Measurements from ENCODE around the gene OGDH.
"Not testable (repeated sequence)": the region's sequence is repeated elsewhere in the genome, so short reads cannot be mapped to it uniquely, and the experiment has no call there.

OGDH gene

GRCh38 chr7:44673324-44673723 is 66.9 kb downstream of the OGDH start:
- no peak for DNase-seq (ENCODE audit: low spot score)

GRCh38 chr7:44673771-44674170 is 67.3 kb downstream of the OGDH start:
- no peak for DNase-seq (ENCODE audit: low spot score)

- DNase-seq (ENCODE audit: low spot score): no peak
Measured at GRCh38 chr7:44674381-44674780, 68.0 kb downstream of the OGDH start.

GRCh38 chr7:44676776-44677175 is 70.3 kb downstream of the OGDH start:
- DNase-seq (ENCODE audit: low spot score): peak; percentile 48

GRCh38 chr7:44678101-44678470 is 71.7 kb downstream of the OGDH start:
- no peak for DNase-seq (ENCODE audit: low spot score)

GRCh38 chr7:44678471-44679179 is 72.2 kb downstream of the OGDH start:
- DNase-seq (ENCODE audit: low spot score): peak; percentile 50

GRCh38 chr7:44681645-44682044 is 75.2 kb downstream of the OGDH start:
- no peak for DNase-seq (ENCODE audit: low spot score)

GRCh38 chr7:44685723-44686122 is 79.3 kb downstream of the OGDH start:
- DNase-seq (ENCODE audit: low spot score): no peak

- DNase-seq (ENCODE audit: low spot score): no peak
Measured at GRCh38 chr7:44689427-44689826, 83.0 kb downstream of the OGDH start.

- no peak for DNase-seq (ENCODE audit: low spot score)
Measured at GRCh38 chr7:44693641-44694313, 87.3 kb downstream of the OGDH start.

GRCh38 chr7:44694326-44694725 is 87.9 kb downstream of the OGDH start:
- DNase-seq (ENCODE audit: low spot score): no peak

- DNase-seq (ENCODE audit: low spot score): no peak
Measured at GRCh38 chr7:44694766-44695165, 88.3 kb downstream of the OGDH start.

- no peak for DNase-seq (ENCODE audit: low spot score)
Measured at GRCh38 chr7:44695756-44696155, 89.3 kb downstream of the OGDH start.

- no peak for DNase-seq (ENCODE audit: low spot score)
Measured at GRCh38 chr7:44696728-44697127, 90.3 kb downstream of the OGDH start.

- no peak for DNase-seq (ENCODE audit: low spot score)
Measured at GRCh38 chr7:44697136-44698045, 91.0 kb downstream of the OGDH start.

GRCh38 chr7:44698046-44698580 is 91.7 kb downstream of the OGDH start:
- DNase-seq (ENCODE audit: low spot score): no peak

- not testable (repeated sequence) for DNase-seq (ENCODE audit: low spot score)
Measured at GRCh38 chr7:44699598-44699997, 93.2 kb downstream of the OGDH start.

GRCh38 chr7:44700322-44700721 is 93.9 kb downstream of the OGDH start:
- DNase-seq (ENCODE audit: low spot score): no peak

GRCh38 chr7:44703391-44703790 is 97.0 kb downstream of the OGDH start:
- DNase-seq (ENCODE audit: low spot score): not testable (repeated sequence)

GRCh38 chr7:44703921-44704320 is 97.5 kb downstream of the OGDH start:
- DNase-seq (ENCODE audit: low spot score): no peak

- no peak for DNase-seq (ENCODE audit: low spot score)
Measured at GRCh38 chr7:44705434-44705833, 99.0 kb downstream of the OGDH start.

GRCh38 chr7:44706788-44707557 is 100.5 kb downstream of the OGDH start:
- no peak for DNase-seq (ENCODE audit: low spot score)
